Neuronal stem cell (in vitro differentiated cells): ENCODE data around the gene SAP30BP.

Experiments
- DNase-seq: peaks from one replicate; pipeline ENCODE4 v3.0.0-alpha.2; 2013; ENCODE audit warnings: low spot score
- H2AFZ ChIP-seq: one replicate; pipeline ENCODE4 v1.6.1; 2013; ENCODE audit warnings: mild to moderate bottlenecking, low read length, inconsistent platforms
- H2AK5ac ChIP-seq: 2 replicates; pipeline ENCODE4 v1.6.1; 2013; ENCODE audit warnings: low read depth, mild to moderate bottlenecking, inconsistent platforms, low read length, moderate library complexity, mixed read lengths
- H2BK120ac ChIP-seq: 2 replicates; pipeline ENCODE4 v1.6.1; 2013; ENCODE audit warnings: low read depth, mild to moderate bottlenecking, inconsistent platforms, low read length, moderate library complexity, mixed read lengths
- H2BK12ac ChIP-seq: one replicate; pipeline ENCODE4 v1.6.1; 2013; ENCODE audit warnings: low read length, inconsistent platforms
- H2BK15ac ChIP-seq: 2 replicates; pipeline ENCODE4 v1.6.1; 2013; ENCODE audit warnings: mild to moderate bottlenecking, low read length, inconsistent platforms, mixed read lengths
- H2BK5ac ChIP-seq: one replicate; pipeline ENCODE4 v1.6.1; 2013; ENCODE audit warnings: inconsistent platforms, mild to moderate bottlenecking, low read length, moderate library complexity
- H3K14ac ChIP-seq: one replicate; pipeline ENCODE4 v1.6.1; 2013; ENCODE audit warnings: low read length, inconsistent platforms
- H3K18ac ChIP-seq: 2 replicates; pipeline ENCODE4 v1.6.1; 2013; ENCODE audit warnings: low read length, inconsistent platforms
- H3K23ac ChIP-seq: 2 replicates; pipeline ENCODE4 v1.6.1; 2013; ENCODE audit warnings: low read depth, mild to moderate bottlenecking, mixed read lengths, low read length, inconsistent platforms; ENCODE audit not compliant: poor library complexity
- H3K27ac ChIP-seq: replicated peaks from 3 replicates; pipeline ENCODE4 v1.5.1; 2013; ENCODE audit warnings: low read length, inconsistent platforms
- H3K27me3 ChIP-seq, 3 experiments: 2 replicates each; pipeline ENCODE4 v1.6.1; 2013; ENCODE audit warnings: low read length in 3 of 3, mild to moderate bottlenecking in 2 of 3, inconsistent platforms in 1 of 3, low read depth in 1 of 3, mixed read lengths in 1 of 3, moderate library complexity in 1 of 3; ENCODE audit not compliant: control insufficient read depth in 3 of 3, insufficient read depth in 3 of 3
- H3K36me3 ChIP-seq, 2 donors: replicated peaks in 1 of 2; 2 replicates each; pipeline ENCODE4 v1.6.1; 2013; ENCODE audit warnings: low read length in 2 of 2; ENCODE audit not compliant: control insufficient read depth in 2 of 2, insufficient read depth in 2 of 2
- H3K4ac ChIP-seq: 2 replicates; pipeline ENCODE4 v1.6.1; 2013; ENCODE audit warnings: inconsistent platforms, mild to moderate bottlenecking, low read length, moderate library complexity
- H3K4me1 ChIP-seq, 2 donors: 1 replicate in 1 of 2; 2 replicates in 1 of 2; pipeline ENCODE4 v1.6.1; 2013; ENCODE audit warnings: low read length in 2 of 2, low read depth in 1 of 2; ENCODE audit not compliant: control insufficient read depth in 2 of 2, insufficient read depth in 1 of 2
- H3K4me2 ChIP-seq: one replicate; pipeline ENCODE4 v1.6.1; 2013; ENCODE audit warnings: mild to moderate bottlenecking, low read length, inconsistent platforms; ENCODE audit not compliant: insufficient read depth, poor library complexity, severe bottlenecking
- H3K4me3 ChIP-seq, 2 donors: 2 replicates each; pipeline ENCODE4 v1.5.1; 2013; ENCODE audit warnings: low read length in 2 of 2, mild to moderate bottlenecking in 2 of 2, inconsistent platforms in 1 of 2, moderate library complexity in 1 of 2
- H3K79me1 ChIP-seq: one replicate; pipeline ENCODE4 v1.6.1; 2013; ENCODE audit warnings: low read depth, mild to moderate bottlenecking, inconsistent platforms, low read length, moderate library complexity
- H3K9ac ChIP-seq: one replicate; pipeline ENCODE4 v1.6.1; 2013; ENCODE audit warnings: mild to moderate bottlenecking, low read depth, low read length, inconsistent platforms; ENCODE audit not compliant: poor library complexity
- H3K9me3 ChIP-seq, 2 donors: replicated peaks in 1 of 2; 2 replicates each; pipeline versions ENCODE3 to v1.6.1; 2013; ENCODE audit warnings: low read length in 2 of 2, mild to moderate bottlenecking in 2 of 2, inconsistent platforms in 1 of 2, low read depth in 1 of 2, mixed read lengths in 1 of 2, moderate library complexity in 1 of 2; ENCODE audit not compliant: control insufficient read depth in 2 of 2, insufficient read depth in 1 of 2
- H4K8ac ChIP-seq: one replicate; pipeline ENCODE4 v1.6.1; 2013; ENCODE audit warnings: low read depth, mild to moderate bottlenecking, inconsistent platforms, low read length, moderate library complexity
- H4K91ac ChIP-seq: one replicate; pipeline ENCODE4 v1.6.1; 2013; ENCODE audit warnings: low read length, low read depth, mild to moderate bottlenecking, inconsistent platforms; ENCODE audit not compliant: poor library complexity
- WGBS, 2 donors: extraction: QIAGEN DNeasy Blood & Tissue Kit; methylation state at CpG; one replicate each; pipeline ENCODE4 v1.1.7; 2013; ENCODE audit warnings: missing lambda C conversion rate in 2 of 2, mixed read lengths in 1 of 2; ENCODE audit not compliant: insufficient read length in 2 of 2, insufficient replicate concordance in 1 of 2; ENCODE audit errors: extremely low coverage in 2 of 2; 5-methylcytosine and 5-hydroxymethylcytosine counted together

The SAP30BP gene

DNA sequence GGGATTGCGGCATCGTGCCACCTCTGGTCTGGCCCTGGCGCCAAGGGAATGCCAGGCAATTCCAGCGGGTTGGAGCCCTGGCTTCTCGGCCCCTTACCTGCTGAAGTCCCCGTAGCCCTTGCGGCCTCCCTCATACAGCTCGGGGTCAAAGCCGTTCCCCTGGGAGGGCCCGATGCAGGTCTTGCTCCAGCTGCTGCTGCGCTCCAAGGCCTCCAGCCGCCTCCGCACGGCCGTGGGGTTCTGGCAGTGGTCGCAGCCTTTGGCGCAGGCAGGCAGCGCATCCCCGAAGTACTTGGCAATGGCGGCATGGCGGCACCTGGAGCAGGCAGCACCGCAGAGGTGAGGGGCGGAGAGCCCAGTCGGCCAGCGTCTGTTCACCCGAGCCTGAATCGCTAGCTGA is 35.8 kb upstream of the SAP30BP start:
- Histone ChIP-seq H2BK15ac (no peak overlapping the region), H2AFZ (no peak overlapping the region), H2BK120ac (no peak overlapping the region), H3K79me1 (no peaks in the 10 kb centered on the region), H3K9me3 (no peaks in the 10 kb centered on the region), H3K23ac (peak overlapping the region; percentile 46), H3K14ac (no peak overlapping the region), H3K4me2 (no peak overlapping the region), H2BK12ac (no peak overlapping the region), H3K9ac (peak overlapping the region; percentile 55), H2BK5ac (peak overlapping the region; percentile 76), H3K4me3 (no peak overlapping the region), H4K91ac (no peak overlapping the region), H2AK5ac (peak overlapping the region; percentile 51), H4K8ac (no peak overlapping the region), H3K18ac (no peak overlapping the region), H3K4ac (no peak overlapping the region), H3K27ac (no peak overlapping the region), H3K36me3 (peaks cover 11 to 14% of the 10 kb centered on the region in 2 donors), H3K27me3 (no peaks in the 10 kb centered on the region), H3K4me1 (peaks cover 24 to 25% of the 10 kb centered on the region in 2 donors)
- DNase-seq, result no peak
- WGBS, 2 donors, result no CpG with 5 or more reads among the region's 27 CpGs

DNA sequence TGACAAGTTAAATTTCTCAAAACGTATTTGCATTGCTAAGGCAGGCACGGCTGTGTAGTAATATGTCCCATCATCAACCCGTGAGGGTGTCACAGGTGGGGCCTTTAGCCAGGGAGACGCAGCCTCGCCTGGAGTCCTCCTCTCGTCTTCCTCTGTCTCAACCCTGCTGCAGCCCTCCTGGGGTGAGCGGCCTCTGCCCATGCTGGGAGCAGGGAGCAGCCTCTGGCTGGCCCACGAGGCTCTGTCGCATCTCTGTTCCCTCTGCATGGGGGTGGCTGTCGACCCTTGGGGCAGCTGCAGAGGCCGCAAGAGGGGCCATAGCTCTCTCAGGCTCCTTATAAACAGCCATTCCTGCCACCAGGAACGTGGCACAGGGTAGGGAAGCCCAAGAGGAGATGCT is 34.7 kb upstream of the SAP30BP start:
- H2BK120ac ChIP-seq, result no peak overlapping the region
- no peak overlapping the region for H4K91ac ChIP-seq
- H3K79me1 ChIP-seq, result no peaks in the 10 kb centered on the region
- no peak overlapping the region for H2AFZ ChIP-seq
- H2BK5ac ChIP-seq, result no peak overlapping the region
- H3K14ac ChIP-seq, result no peak overlapping the region
- H3K4ac ChIP-seq, result no peak overlapping the region
- H4K8ac ChIP-seq, result no peak overlapping the region
- WGBS, 2 donors, result no CpG with 5 or more reads among the region's 12 CpGs
- peak overlapping the region; percentile 7 for H2AK5ac ChIP-seq
- H3K27me3 ChIP-seq, result no peaks in the 10 kb centered on the region
- no peak overlapping the region for H2BK15ac ChIP-seq
- no peak overlapping the region for H3K4me2 ChIP-seq
- no peak overlapping the region for H3K4me3 ChIP-seq
- H3K18ac ChIP-seq, result peak overlapping the region; percentile 82
- H2BK12ac ChIP-seq, result no peak overlapping the region
- DNase-seq, result no peak
- peak overlapping the region; percentile 0 for H3K9ac ChIP-seq
- H3K36me3 ChIP-seq, result peaks cover 10 to 11% of the 10 kb centered on the region in 2 donors
- H3K23ac ChIP-seq, result no peak overlapping the region
- no peaks in the 10 kb centered on the region for H3K9me3 ChIP-seq
- peaks cover 24 to 25% of the 10 kb centered on the region in 2 donors for H3K4me1 ChIP-seq
- no peak overlapping the region for H3K27ac ChIP-seq

DNA sequence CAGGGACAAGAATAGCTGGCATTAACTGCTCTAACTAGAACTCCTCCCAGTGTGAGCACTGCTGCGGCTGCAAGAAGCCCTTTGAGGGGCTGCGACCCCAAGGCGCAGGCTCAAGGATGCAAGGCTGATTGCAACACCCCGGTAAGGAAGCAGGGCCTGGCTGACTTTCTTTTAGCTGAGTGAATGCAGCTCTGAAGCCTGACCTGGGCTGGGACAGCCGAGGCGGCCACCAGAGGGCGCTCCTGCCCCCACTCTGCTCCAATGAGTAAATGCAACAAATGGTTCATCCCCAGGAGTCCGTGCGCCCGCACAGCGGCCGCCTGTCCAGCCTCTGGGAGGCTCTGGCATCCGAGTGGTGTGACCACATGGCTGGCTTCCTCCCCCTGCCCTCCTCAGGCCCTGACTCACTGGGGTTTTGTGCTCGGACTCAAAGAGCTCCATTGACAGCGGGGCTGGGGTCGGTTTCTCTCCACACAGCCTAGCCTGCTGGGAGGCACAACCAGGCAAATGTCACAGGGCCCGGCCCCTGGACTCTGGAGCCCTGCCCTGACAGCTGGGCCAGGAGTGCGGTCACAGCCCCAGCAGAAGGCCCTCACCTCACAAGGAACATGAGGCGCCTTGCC is 34.2 kb upstream of the SAP30BP start, which contains the start of gene SMIM5:
Gene SMIM5 (plus strand): TSS at position 572 of the 623 bp plus-strand sequence. CDS start 6,768 bp downstream, outside the sequence.
- peak; percentile 81 for DNase-seq
- no CpG with 5 or more reads among the region's 19 CpGs for WGBS, 2 donors
- no peaks in the 10 kb centered on the region for H3K79me1 ChIP-seq
- H2AK5ac ChIP-seq, result peak within 1 kb of the TSS; percentile 64
- no peak within 1 kb of the TSS for H2BK120ac ChIP-seq
- no peak within 1 kb of the TSS for H2BK15ac ChIP-seq
- peaks cover 24 to 25% of the 10 kb centered on the region in 2 donors for H3K4me1 ChIP-seq
- peak within 1 kb of the TSS; percentile 52 for H3K4me2 ChIP-seq
- peak within 1 kb of the TSS; percentile 30 for H2AFZ ChIP-seq
- peak within 1 kb of the TSS; percentile 49 for H3K23ac ChIP-seq
- peak within 1 kb of the TSS in 1 of 2 donors; percentile 65 for H3K4me3 ChIP-seq
- peak within 1 kb of the TSS; percentile 99 for H3K14ac ChIP-seq
- H3K18ac ChIP-seq, result peak within 1 kb of the TSS; percentile 95
- no peak within 1 kb of the TSS for H3K4ac ChIP-seq
- peak within 1 kb of the TSS; percentile 77 for H2BK12ac ChIP-seq
- no peak within 1 kb of the TSS for H4K91ac ChIP-seq
- peak within 1 kb of the TSS; percentile 78 for H3K9ac ChIP-seq
- no peaks in the 10 kb centered on the region for H3K9me3 ChIP-seq
- H3K27me3 ChIP-seq, result no peaks in the 10 kb centered on the region
- H4K8ac ChIP-seq, result no peak within 1 kb of the TSS
- H2BK5ac ChIP-seq, result peak within 1 kb of the TSS; percentile 61
- peak within 1 kb of the TSS; percentile 52 for H3K27ac ChIP-seq
- peaks cover 10 to 11% of the 10 kb centered on the region in 2 donors for H3K36me3 ChIP-seq

DNA sequence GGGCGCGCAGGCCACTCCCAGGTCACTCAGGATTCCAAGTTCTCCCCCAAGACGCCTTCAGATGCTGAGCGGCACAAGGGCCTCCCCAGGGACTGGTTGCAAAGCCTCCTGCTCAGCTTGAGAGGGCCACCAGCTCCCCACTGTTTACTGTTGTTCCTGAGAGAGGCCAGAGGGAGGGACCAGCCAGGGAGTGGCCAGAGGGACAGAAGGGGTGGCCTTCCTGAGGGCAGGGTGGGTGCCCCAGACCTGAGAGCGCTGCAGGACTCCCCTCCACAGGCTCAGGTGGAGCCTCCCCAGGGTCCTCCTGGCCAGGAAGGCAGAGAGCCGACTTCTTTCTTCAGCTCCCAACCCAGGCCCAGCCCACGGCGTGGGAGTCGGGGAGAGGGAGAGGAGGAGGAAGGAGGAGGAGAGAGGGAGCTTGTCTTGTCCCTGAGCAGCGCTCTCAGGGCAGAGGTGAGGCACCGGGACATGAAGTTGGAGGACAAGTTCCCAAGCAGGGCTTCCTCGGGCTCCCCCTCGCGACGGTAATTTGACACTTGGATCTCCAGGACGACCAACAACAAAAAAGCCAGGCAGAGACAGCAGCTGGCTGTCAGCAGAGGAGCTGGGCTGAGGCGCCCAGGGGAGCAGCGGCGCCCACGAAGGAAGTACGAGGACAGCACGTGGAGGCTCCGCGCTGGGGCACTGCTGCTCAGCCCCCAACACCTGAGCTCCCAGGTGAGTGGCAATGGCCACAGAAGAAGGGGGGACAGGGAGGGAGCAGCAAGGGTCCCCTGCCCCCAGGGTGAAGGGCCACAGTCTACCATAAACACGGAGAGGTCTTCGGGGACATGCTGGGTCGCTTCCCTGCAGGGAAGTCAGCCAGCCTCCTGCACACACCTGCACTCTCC is 33.4 kb upstream of the SAP30BP start:
- Histone ChIP-seq H3K4me2 (peak overlapping the region; percentile 52), H3K36me3 (peaks cover 8 to 14% of the 10 kb centered on the region in 2 donors), H2BK120ac (no peak overlapping the region), H3K23ac (peak overlapping the region; percentile 49), H2BK15ac (no peak overlapping the region), H3K4me3 (peak overlapping the region in 1 of 2 donors; percentile 65), H4K91ac (no peak overlapping the region), H2AK5ac (peak overlapping the region; percentile 64), H3K9me3 (no peaks in the 10 kb centered on the region), H3K27ac (peak overlapping the region; percentile 52), H2BK12ac (peak overlapping the region; percentile 77), H2BK5ac (peak overlapping the region; percentile 61), H4K8ac (no peak overlapping the region), H3K14ac (peak overlapping the region; percentile 99), H3K27me3 (no peaks in the 10 kb centered on the region), H3K4ac (no peak overlapping the region), H3K79me1 (no peaks in the 10 kb centered on the region), H2AFZ (peak overlapping the region; percentile 30), H3K9ac (peak overlapping the region; percentile 78), H3K18ac (peak overlapping the region; percentile 95), H3K4me1 (peaks cover 24 to 25% of the 10 kb centered on the region in 2 donors)
- WGBS, 2 donors, result no CpG with 5 or more reads among the region's 27 CpGs
- DNase-seq, result peak; percentile 93
